ENCODE measurements around the gene UBE3A. TPM values are rescaled to one million over a fixed set of nuclear protein-coding genes. Genes with fewer than 3 reads are reported as not detected.

Gene UBE3A
- total and polyA plus RNA-seq, 2 donors (not counting 1 experiment from before 2014, with no cell fraction given) = 13.4 to 135 TPM

GRCh38 chr15:25481208-25481859, 42.5 kb upstream of the UBE3A start:
- Mint-ChIP-seq H3K4me1 (no peaks in the 10 kb centered on the region), H3K4me3 (no peak overlapping the region), H3K9me3 (ENCODE audit: insufficient read depth) (peaks cover 2% of the 10 kb centered on the region), H3K27me3 (no peaks in the 10 kb centered on the region), H3K27ac (no peak overlapping the region)
- Histone ChIP-seq H3K79me2 (ENCODE audit: control insufficient read depth, insufficient read depth, low read length) (no peaks in the 10 kb centered on the region), H2AFZ (ENCODE audit: insufficient read depth, low read depth, low read length, poor library complexity, severe bottlenecking) (no peak overlapping the region), H4K20me1 (ENCODE audit: control insufficient read depth, insufficient read depth, low read length, poor library complexity, severe bottlenecking) (no peaks in the 10 kb centered on the region), H3K36me3 (replicated peaks in 1 of 2; ENCODE audit: control extremely low read depth in 1 of 2, control insufficient read depth in 1 of 2, extremely low read depth in 1 of 2, insufficient read depth in 2 of 2, low read length in 1 of 2) (no peaks in the 10 kb centered on the region), H3K4me1 (ENCODE audit: control insufficient read depth in 2 of 2, insufficient read depth in 2 of 2, low read length in 2 of 2) (no peaks in the 10 kb centered on the region), H3K4me3 (ENCODE audit: control extremely low read depth in 1 of 5, extremely low read depth in 1 of 5, insufficient read depth in 1 of 5, low read depth in 2 of 5, low read length in 4 of 5) (no peak overlapping the region), H3K27me3 (replicated peaks in 1 of 4; ENCODE audit: control extremely low read depth in 1 of 4, control insufficient read depth in 3 of 4, insufficient read depth in 4 of 4, low read length in 3 of 4) (no peaks in the 10 kb centered on the region), H3K9me3 (ENCODE audit: control extremely low read depth in 1 of 3, control insufficient read depth in 2 of 3, insufficient read depth in 1 of 3, low read length in 2 of 3) (peaks cover 0 to 1% (median 0%) of the 10 kb centered on the region in 3 donors), H3K27ac (ENCODE audit: low read length in 2 of 2) (no peak overlapping the region), H3K9ac (ENCODE audit: low read length) (no peak overlapping the region), H3K4me2 (replicated peaks; ENCODE audit: low read depth, low read length, poor library complexity, severe bottlenecking) (no peak overlapping the region)
- POLR2A ChIA-PET = no interaction called here
- TF ChIP-seq EZH2 (IDR thresholded peaks at IDR 0.05; ENCODE audit: borderline replicate concordance, insufficient read depth, low read depth, low read length, poor library complexity, severe bottlenecking) (no peak), CTCF (IDR thresholded peaks at IDR 0.05) (no peak)
- intact Hi-C loops (cut with micrococcal nuclease) = no loop called here
- CTCF ChIA-PET = no interaction called here
- DNase-seq (no peak), ATAC-seq (ENCODE audit: low read depth) (no peak)
- 18% methylated on average over 10 of the region's 14 CpGs for WGBS (ENCODE audit: insufficient coverage)

DNA sequence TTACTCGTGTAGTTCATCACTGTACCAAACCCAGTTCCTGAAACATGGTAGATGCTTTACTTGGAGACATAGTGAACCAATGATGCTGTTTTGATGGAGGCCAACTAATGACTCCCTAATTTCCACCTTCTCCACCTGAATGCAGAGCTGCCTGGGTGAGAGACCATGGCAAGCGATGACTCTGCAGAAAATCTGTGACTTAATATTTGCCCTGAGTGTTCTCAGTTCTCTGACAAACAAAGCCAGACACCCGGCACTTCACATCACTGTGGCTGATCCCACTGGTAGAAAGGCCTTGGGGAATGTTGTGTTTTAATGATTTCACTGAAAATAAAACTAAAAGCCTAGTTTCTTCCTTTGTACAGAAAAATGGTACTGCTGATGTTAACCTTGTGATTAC, 39.5 kb upstream of the UBE3A start:
- Histone ChIP-seq H3K27me3 (replicated peaks in 1 of 4; ENCODE audit: control extremely low read depth in 1 of 4, control insufficient read depth in 3 of 4, insufficient read depth in 4 of 4, low read length in 3 of 4) (no peaks in the 10 kb centered on the region), H3K4me2 (replicated peaks; ENCODE audit: low read depth, low read length, poor library complexity, severe bottlenecking) (no peak overlapping the region), H2AFZ (ENCODE audit: insufficient read depth, low read depth, low read length, poor library complexity, severe bottlenecking) (no peak overlapping the region), H3K79me2 (ENCODE audit: control insufficient read depth, insufficient read depth, low read length) (no peaks in the 10 kb centered on the region), H3K4me3 (ENCODE audit: control extremely low read depth in 1 of 5, extremely low read depth in 1 of 5, insufficient read depth in 1 of 5, low read depth in 2 of 5, low read length in 4 of 5) (no peak overlapping the region), H3K9me3 (ENCODE audit: control extremely low read depth in 1 of 3, control insufficient read depth in 2 of 3, insufficient read depth in 1 of 3, low read length in 2 of 3) (peaks cover 0 to under 1% (median 0%) of the 10 kb centered on the region in 3 donors), H3K27ac (ENCODE audit: low read length in 2 of 2) (no peak overlapping the region), H3K4me1 (ENCODE audit: control insufficient read depth in 2 of 2, insufficient read depth in 2 of 2, low read length in 2 of 2) (no peaks in the 10 kb centered on the region), H3K36me3 (replicated peaks in 1 of 2; ENCODE audit: control extremely low read depth in 1 of 2, control insufficient read depth in 1 of 2, extremely low read depth in 1 of 2, insufficient read depth in 2 of 2, low read length in 1 of 2) (no peaks in the 10 kb centered on the region), H3K9ac (ENCODE audit: low read length) (no peak overlapping the region), H4K20me1 (ENCODE audit: control insufficient read depth, insufficient read depth, low read length, poor library complexity, severe bottlenecking) (no peaks in the 10 kb centered on the region)
- ATAC-seq (ENCODE audit: low read depth) (no peak), DNase-seq (no peak)
- TF ChIP-seq EZH2 (IDR thresholded peaks at IDR 0.05; ENCODE audit: borderline replicate concordance, insufficient read depth, low read depth, low read length, poor library complexity, severe bottlenecking) (no peak), CTCF (IDR thresholded peaks at IDR 0.05) (no peak)
- ChIA-PET CTCF (no interaction called here), POLR2A (no interaction called here)
- Mint-ChIP-seq H3K27me3 (no peaks in the 10 kb centered on the region), H3K4me1 (no peaks in the 10 kb centered on the region), H3K4me3 (no peak overlapping the region), H3K27ac (no peak overlapping the region), H3K9me3 (ENCODE audit: insufficient read depth) (peaks cover 3% of the 10 kb centered on the region)
- 100% methylated on average over 1 of the region's 3 CpGs for WGBS (ENCODE audit: insufficient coverage)
- intact Hi-C loops (cut with micrococcal nuclease) = no loop called here
